ENCODE results near the gene KRT6A.

- no peak for TF ChIP-seq RAD21 (conservative IDR thresholded peaks at IDR 0.05 in 1 of 2, IDR thresholded peaks at IDR 0.05 in 1 of 2)
- TF ChIP-seq EP300 (IDR thresholded peaks at IDR 0.05): no peak
- TF ChIP-seq FOSL2 (IDR thresholded peaks at IDR 0.05): no peak
- TF ChIP-seq FOSL2 (CRISPR knock-in tag; IDR thresholded peaks at IDR 0.05): no peak
- TF ChIP-seq MYC (IDR thresholded peaks at IDR 0.05; ENCODE audit: borderline replicate concordance, low read length): no peak
- TF ChIP-seq, protein P1, sequence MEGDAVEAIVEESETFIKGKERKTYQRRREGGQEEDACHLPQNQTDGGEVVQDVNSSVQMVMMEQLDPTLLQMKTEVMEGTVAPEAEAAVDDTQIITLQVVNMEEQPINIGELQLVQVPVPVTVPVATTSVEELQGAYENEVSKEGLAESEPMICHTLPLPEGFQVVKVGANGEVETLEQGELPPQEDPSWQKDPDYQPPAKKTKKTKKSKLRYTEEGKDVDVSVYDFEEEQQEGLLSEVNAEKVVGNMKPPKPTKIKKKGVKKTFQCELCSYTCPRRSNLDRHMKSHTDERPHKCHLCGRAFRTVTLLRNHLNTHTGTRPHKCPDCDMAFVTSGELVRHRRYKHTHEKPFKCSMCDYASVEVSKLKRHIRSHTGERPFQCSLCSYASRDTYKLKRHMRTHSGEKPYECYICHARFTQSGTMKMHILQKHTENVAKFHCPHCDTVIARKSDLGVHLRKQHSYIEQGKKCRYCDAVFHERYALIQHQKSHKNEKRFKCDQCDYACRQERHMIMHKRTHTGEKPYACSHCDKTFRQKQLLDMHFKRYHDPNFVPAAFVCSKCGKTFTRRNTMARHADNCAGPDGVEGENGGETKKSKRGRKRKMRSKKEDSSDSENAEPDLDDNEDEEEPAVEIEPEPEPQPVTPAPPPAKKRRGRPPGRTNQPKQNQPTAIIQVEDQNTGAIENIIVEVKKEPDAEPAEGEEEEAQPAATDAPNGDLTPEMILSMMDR (IDR thresholded peaks at IDR 0.05): no peak
- no peak for TF ChIP-seq CHD4 (IDR thresholded peaks at IDR 0.05; ENCODE audit: borderline replicate concordance)
- no peak for TF ChIP-seq KDM5A (IDR thresholded peaks at IDR 0.05)
- TF ChIP-seq BHLHE40 (IDR thresholded peaks at IDR 0.05; ENCODE audit: low read depth, low read length): no peak
- no peak for TF ChIP-seq ZSCAN20 (CRISPR knock-in tag; IDR thresholded peaks at IDR 0.05)
- no peak for TF ChIP-seq USF2 (IDR thresholded peaks at IDR 0.05)
These were observed 4.9 kb upstream of the KRT6A start for GRCh38 chr12:52497975-52498374.
